Measurements from ENCODE around the gene HECW1.

DNA sequence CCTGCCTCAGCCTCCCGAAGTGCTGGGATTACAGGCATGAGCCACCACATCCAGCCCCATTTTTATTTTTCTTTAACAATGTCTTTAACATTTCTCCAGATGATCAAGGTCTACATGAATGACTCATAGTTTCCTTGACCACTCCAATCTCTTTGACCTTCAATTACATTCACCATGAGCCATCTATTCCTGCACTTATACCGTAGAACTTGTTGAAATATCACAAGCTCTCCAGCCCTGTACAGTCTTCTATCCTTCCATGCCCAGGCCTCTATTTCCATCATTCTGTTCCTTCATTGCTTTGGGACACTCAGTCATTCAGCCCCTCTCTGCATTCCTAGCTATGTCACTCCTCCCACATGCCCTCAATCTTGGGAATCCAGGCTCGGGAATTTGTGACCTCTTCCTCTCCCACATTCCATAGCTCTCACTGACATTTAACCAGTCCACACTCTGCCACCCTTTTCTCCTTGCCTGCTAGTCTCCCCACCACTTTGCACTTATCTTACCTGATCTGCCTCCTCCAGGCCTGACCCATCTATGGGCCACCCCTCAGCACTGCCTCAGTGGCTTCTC lies 318.7 kb downstream of the HECW1 start:
- TF ChIP-seq, protein P1, sequence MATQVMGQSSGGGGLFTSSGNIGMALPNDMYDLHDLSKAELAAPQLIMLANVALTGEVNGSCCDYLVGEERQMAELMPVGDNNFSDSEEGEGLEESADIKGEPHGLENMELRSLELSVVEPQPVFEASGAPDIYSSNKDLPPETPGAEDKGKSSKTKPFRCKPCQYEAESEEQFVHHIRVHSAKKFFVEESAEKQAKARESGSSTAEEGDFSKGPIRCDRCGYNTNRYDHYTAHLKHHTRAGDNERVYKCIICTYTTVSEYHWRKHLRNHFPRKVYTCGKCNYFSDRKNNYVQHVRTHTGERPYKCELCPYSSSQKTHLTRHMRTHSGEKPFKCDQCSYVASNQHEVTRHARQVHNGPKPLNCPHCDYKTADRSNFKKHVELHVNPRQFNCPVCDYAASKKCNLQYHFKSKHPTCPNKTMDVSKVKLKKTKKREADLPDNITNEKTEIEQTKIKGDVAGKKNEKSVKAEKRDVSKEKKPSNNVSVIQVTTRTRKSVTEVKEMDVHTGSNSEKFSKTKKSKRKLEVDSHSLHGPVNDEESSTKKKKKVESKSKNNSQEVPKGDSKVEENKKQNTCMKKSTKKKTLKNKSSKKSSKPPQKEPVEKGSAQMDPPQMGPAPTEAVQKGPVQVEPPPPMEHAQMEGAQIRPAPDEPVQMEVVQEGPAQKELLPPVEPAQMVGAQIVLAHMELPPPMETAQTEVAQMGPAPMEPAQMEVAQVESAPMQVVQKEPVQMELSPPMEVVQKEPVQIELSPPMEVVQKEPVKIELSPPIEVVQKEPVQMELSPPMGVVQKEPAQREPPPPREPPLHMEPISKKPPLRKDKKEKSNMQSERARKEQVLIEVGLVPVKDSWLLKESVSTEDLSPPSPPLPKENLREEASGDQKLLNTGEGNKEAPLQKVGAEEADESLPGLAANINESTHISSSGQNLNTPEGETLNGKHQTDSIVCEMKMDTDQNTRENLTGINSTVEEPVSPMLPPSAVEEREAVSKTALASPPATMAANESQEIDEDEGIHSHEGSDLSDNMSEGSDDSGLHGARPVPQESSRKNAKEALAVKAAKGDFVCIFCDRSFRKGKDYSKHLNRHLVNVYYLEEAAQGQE (IDR thresholded peaks at IDR 0.05; ENCODE audit: insufficient read depth in 1 of 2, low read depth in 2 of 2, low read length in 1 of 2), result no peak
- TF ChIP-seq SIN3A (IDR thresholded peaks at IDR 0.05; ENCODE audit: borderline replicate concordance, insufficient read depth, low read depth, low read length) (no peak), POLR2AphosphoS5 (IDR thresholded peaks at IDR 0.05; ENCODE audit: low read depth, low read length) (no peak), TCF7L2 (IDR thresholded peaks at IDR 0.05; ENCODE audit: low read depth, low read length) (no peak)
- TF ChIP-seq, protein P2, sequence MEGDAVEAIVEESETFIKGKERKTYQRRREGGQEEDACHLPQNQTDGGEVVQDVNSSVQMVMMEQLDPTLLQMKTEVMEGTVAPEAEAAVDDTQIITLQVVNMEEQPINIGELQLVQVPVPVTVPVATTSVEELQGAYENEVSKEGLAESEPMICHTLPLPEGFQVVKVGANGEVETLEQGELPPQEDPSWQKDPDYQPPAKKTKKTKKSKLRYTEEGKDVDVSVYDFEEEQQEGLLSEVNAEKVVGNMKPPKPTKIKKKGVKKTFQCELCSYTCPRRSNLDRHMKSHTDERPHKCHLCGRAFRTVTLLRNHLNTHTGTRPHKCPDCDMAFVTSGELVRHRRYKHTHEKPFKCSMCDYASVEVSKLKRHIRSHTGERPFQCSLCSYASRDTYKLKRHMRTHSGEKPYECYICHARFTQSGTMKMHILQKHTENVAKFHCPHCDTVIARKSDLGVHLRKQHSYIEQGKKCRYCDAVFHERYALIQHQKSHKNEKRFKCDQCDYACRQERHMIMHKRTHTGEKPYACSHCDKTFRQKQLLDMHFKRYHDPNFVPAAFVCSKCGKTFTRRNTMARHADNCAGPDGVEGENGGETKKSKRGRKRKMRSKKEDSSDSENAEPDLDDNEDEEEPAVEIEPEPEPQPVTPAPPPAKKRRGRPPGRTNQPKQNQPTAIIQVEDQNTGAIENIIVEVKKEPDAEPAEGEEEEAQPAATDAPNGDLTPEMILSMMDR (IDR thresholded peaks at IDR 0.05), result no peak
